ENCODE measurements around the gene ASTN2. TPM values are rescaled to one million over a fixed set of nuclear protein-coding genes. Genes with fewer than 3 reads are reported as not detected.

Gene ASTN2
- total and polyA plus RNA-seq, 2 donors = 3.1 to 10.2 TPM

DNA sequence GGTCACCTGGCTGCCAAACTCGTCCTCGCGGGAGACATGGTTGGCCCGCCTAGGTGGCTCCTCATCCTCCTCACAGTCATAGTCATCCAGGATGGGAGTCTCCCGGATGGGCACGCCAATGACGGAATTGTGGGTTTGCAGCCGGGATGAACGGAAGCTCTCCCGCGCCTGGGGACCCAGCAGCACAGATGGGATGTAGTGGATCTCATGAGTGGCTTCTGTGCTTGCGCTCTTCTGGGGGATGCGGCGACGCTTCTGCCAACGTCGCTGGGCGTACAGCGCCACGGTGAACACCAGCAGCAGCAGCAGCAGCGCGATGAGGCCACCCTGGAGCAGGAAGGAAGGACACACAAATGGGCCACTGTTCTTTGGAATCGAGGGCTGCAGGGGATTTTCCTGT, 200.4 kb downstream of the ASTN2 start:
- WGBS = 95% methylated on average over 23 of the region's 23 CpGs
- Histone ChIP-seq H3K4me1 (ENCODE audit: insufficient read depth) (no peaks in the 10 kb centered on the region), H3K4me3 (ENCODE audit: low read depth, low read length) (no peak overlapping the region), H3K36me3 (ENCODE audit: insufficient read depth) (no peaks in the 10 kb centered on the region), H3K27ac (ENCODE audit: low read depth) (no peak overlapping the region)
- no peak for DNase-seq (ENCODE audit: extremely low spot score)

DNA sequence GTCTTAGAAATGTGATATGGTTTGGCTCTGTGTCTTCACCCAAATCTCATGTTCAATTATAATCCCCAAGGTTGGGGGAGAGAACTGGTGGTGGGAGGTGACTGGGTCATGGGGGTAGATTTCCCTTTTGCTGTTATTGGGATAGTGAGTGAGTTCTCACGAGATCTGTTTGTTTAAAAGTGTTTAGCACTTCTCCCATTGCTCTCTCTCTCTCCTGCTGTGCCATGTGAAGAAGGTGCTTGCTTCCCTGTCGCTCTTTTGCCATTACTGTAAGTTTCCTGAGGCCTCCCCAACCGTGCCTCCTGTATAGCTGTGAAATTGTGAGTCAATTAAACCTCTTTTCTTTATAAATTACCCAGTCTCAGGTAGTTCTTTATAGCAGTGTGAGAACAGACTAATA, 203.6 kb downstream of the ASTN2 start:
- WGBS = 17% methylated on average over 3 of the region's 3 CpGs
- no peak for DNase-seq (ENCODE audit: extremely low spot score)

GRCh38 chr9:117205806-117206205, 209.1 kb downstream of the ASTN2 start:
- Histone ChIP-seq H3K27ac (ENCODE audit: low read depth) (no peak overlapping the region), H3K4me1 (ENCODE audit: insufficient read depth) (no peaks in the 10 kb centered on the region), H3K36me3 (ENCODE audit: insufficient read depth) (no peaks in the 10 kb centered on the region), H3K4me3 (ENCODE audit: low read depth, low read length) (no peak overlapping the region)
- 31% methylated on average over 4 of the region's 4 CpGs for WGBS
- DNase-seq (ENCODE audit: extremely low spot score) = no peak

More for the DNA sequence above, 203.6 kb downstream of the ASTN2 start:
- Histone ChIP-seq H3K27ac (ENCODE audit: low read depth) (no peak overlapping the region), H3K4me1 (ENCODE audit: insufficient read depth) (no peaks in the 10 kb centered on the region), H3K36me3 (ENCODE audit: insufficient read depth) (no peaks in the 10 kb centered on the region), H3K4me3 (ENCODE audit: low read depth, low read length) (no peak overlapping the region)

DNA sequence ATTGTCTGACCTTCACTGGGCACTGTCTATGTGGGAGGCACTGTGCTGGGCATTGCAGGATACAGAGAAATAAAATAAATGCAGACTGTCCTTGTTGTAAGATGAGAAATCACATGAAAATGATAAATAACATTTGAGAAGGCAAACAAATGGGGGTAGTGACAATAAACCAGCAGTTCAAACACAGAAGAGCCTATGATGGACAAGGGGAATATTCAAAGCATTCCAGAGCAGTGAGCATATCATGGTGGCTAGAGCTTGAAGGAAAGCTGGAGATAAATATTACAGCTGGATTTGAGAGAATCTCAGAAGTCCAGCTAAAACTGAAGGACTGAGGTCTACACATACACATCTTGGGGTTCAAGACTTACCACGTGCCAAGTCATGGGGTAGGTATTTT, 209.9 kb downstream of the ASTN2 start:
- Histone ChIP-seq H3K27ac (ENCODE audit: low read depth) (no peak overlapping the region), H3K4me1 (ENCODE audit: insufficient read depth) (no peaks in the 10 kb centered on the region), H3K4me3 (ENCODE audit: low read depth, low read length) (no peak overlapping the region), H3K36me3 (ENCODE audit: insufficient read depth) (no peaks in the 10 kb centered on the region)
- WGBS = 52% methylated on average over 1 of the region's 1 CpG
- no peak for DNase-seq (ENCODE audit: extremely low spot score)

DNA sequence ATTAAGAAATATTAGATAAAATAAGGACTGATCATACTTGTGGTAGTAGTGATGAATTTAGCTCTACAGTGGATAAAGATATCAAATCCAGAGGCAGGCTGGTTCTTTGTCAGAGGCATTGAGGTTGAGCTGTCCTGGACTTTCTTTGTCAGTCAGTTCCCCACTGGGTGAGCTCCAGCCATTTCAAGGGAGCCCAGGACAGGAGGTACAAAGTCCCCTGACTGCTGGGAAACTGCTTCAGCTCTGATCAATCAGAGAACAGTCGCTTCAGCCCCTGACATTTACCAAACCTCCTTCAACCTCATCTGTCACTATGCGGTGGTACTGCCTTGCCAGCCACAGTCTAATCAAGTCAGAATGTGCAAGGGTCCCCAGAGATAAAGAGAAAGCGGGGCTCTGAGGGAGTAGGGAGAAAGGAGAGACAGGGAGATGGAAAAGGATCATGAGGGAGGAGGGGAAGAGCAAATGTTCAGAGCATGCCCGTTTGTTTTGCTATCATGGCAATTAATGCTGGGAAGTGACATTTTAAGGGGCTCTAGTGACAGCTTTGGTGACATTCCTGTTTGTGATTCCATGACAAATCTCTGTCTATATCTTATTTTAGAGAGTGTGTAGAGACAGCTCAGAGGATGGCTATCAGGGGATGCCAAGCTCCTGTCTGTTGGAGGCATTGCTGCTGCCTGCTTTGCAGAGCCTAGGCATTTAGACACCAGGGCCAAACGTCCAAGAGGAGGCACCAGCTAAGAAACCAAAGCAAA, 223.2 kb downstream of the ASTN2 start:
- H3K36me3 ChIP-seq (ENCODE audit: insufficient read depth) = no peaks in the 10 kb centered on the region
- no peak for DNase-seq (ENCODE audit: extremely low spot score)
- no peak overlapping the region for H3K27ac ChIP-seq (ENCODE audit: low read depth)
- WGBS = 30% methylated on average over 5 of the region's 5 CpGs
- no peak overlapping the region for H3K4me3 ChIP-seq (ENCODE audit: low read depth, low read length)
- H3K4me1 ChIP-seq (ENCODE audit: insufficient read depth) = no peaks in the 10 kb centered on the region

- H3K36me3 ChIP-seq (ENCODE audit: insufficient read depth) = no peaks in the 10 kb centered on the region
- no peak overlapping the region for H3K27ac ChIP-seq (ENCODE audit: low read depth)
- no peak overlapping the region for H3K4me3 ChIP-seq (ENCODE audit: low read depth, low read length)
- no peak for DNase-seq (ENCODE audit: extremely low spot score)
- WGBS = 67% methylated on average over 3 of the region's 3 CpGs
- H3K4me1 ChIP-seq (ENCODE audit: insufficient read depth) = no peaks in the 10 kb centered on the region
These were observed 225.7 kb downstream of the ASTN2 start for GRCh38 chr9:117189121-117189520.

GRCh38 chr9:117188394-117188793, 226.5 kb downstream of the ASTN2 start:
- Histone ChIP-seq H3K27ac (ENCODE audit: low read depth) (no peak overlapping the region), H3K4me3 (ENCODE audit: low read depth, low read length) (no peak overlapping the region), H3K4me1 (ENCODE audit: insufficient read depth) (no peaks in the 10 kb centered on the region), H3K36me3 (ENCODE audit: insufficient read depth) (no peaks in the 10 kb centered on the region)
- 67% methylated on average over 3 of the region's 3 CpGs for WGBS
- no peak for DNase-seq (ENCODE audit: extremely low spot score)

DNA sequence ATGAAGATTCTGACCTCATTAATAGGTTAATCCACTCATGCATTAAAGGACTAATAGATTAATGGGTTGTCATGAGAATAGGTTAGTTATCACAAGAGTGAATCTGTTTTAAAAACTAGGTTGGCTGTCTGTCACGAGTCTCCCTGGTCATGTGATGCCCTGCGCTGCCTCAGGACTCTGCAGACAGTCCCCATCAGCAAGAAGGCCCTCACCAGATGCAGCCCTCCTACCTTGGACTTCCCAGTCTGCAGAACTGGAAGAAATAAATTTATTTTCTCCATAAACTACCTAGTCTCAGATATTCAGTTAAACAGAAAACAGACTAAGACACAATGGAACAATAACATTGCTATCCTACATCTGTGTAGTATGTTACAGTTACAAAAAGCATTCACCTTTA, 227.4 kb downstream of the ASTN2 start:
- H3K27ac ChIP-seq (ENCODE audit: low read depth) = no peak overlapping the region

DNA sequence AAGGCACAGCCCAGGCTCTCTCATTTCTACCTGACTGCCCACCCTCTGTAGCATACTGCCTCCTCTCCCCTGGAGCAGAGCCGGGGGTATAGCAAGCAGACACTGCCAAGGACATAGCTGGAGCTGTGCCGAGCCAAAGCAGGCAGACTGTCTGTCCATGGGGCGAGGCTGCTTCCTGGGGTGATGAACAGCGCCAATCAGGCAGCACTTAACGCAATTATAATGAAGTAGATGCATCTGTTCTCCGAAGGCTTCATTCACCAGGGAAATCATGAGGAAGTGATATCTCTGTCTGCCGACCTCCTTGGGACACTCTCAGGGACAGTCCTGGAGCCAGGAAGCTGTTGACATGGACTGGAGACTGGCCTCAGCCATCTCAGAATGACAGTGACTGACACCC, 230.7 kb downstream of the ASTN2 start:
- no peak for DNase-seq (ENCODE audit: extremely low spot score)
- no peak overlapping the region for H3K27ac ChIP-seq (ENCODE audit: low read depth)

More for the DNA sequence above, 227.4 kb downstream of the ASTN2 start:
- WGBS = 71% methylated on average over 2 of the region's 2 CpGs
- Histone ChIP-seq H3K36me3 (ENCODE audit: insufficient read depth) (no peaks in the 10 kb centered on the region), H3K4me3 (ENCODE audit: low read depth, low read length) (no peak overlapping the region), H3K4me1 (ENCODE audit: insufficient read depth) (no peaks in the 10 kb centered on the region)
- no peak for DNase-seq (ENCODE audit: extremely low spot score)

DNA sequence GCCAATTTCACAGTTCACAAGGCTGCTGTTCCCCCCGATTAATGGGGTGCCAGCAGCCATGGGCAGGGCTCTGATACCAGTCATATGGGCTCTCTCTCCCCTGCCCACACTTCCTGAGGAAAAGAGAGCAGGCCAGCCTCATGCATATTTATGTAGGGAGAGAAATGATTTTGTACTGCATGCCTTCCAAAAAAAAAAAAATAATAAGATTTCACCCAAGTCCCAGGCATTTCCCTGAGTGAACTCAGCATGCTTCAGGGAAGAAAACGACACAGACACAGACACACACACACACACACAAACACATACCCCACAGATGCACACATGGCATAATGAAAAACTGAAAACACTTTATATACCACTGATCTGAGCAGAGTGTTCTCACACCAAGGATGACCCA, 232.8 kb downstream of the ASTN2 start:
- Histone ChIP-seq H3K4me3 (ENCODE audit: low read depth, low read length) (no peak overlapping the region), H3K36me3 (ENCODE audit: insufficient read depth) (no peaks in the 10 kb centered on the region), H3K27ac (ENCODE audit: low read depth) (no peak overlapping the region), H3K4me1 (ENCODE audit: insufficient read depth) (no peaks in the 10 kb centered on the region)
- DNase-seq (ENCODE audit: extremely low spot score) = no peak
- 55% methylated on average over 2 of the region's 2 CpGs for WGBS

More for the DNA sequence above, 230.7 kb downstream of the ASTN2 start:
- WGBS = 73% methylated on average over 7 of the region's 7 CpGs
- Histone ChIP-seq H3K36me3 (ENCODE audit: insufficient read depth) (no peaks in the 10 kb centered on the region), H3K4me1 (ENCODE audit: insufficient read depth) (no peaks in the 10 kb centered on the region), H3K4me3 (ENCODE audit: low read depth, low read length) (no peak overlapping the region)

DNA sequence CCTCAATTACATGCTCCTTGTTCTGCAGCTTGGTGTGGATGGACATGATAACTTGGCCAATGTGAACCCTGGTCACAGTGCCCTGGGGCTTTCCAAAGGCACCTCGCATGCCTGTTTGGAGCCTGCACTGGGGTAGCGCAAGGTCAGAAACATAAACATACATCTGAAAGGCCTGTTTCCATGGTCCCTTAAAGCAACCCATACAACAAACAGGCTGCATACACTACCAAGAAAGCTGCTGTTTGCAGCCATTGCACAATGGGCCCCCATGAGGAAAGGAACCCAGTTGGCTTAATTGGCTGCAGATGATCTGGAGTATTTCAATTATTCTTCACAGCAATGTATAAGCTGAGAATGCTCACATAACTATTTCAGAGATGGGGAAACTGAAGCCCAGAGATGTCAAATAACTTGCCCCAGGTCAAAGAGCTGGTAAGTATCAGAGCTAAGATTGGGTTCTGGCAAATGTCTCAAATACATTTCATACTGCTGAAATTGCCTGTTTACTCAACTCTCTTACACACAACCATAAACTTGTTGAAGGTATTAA, 233.9 kb downstream of the ASTN2 start:
- no peak for DNase-seq (ENCODE audit: extremely low spot score)
- WGBS = 98% methylated on average over 2 of the region's 2 CpGs

GRCh38 chr9:117178596-117179375, 236.1 kb downstream of the ASTN2 start:
- Histone ChIP-seq H3K4me1 (ENCODE audit: insufficient read depth) (no peaks in the 10 kb centered on the region), H3K4me3 (ENCODE audit: low read depth, low read length) (no peak overlapping the region), H3K27ac (ENCODE audit: low read depth) (no peak overlapping the region), H3K36me3 (ENCODE audit: insufficient read depth) (no peaks in the 10 kb centered on the region)
- 45% methylated on average over 5 of the region's 5 CpGs for WGBS
- DNase-seq (ENCODE audit: extremely low spot score) = no peak

More for the DNA sequence above, 233.9 kb downstream of the ASTN2 start:
- Histone ChIP-seq H3K4me3 (ENCODE audit: low read depth, low read length) (no peak overlapping the region), H3K27ac (ENCODE audit: low read depth) (no peak overlapping the region), H3K4me1 (ENCODE audit: insufficient read depth) (no peaks in the 10 kb centered on the region), H3K36me3 (ENCODE audit: insufficient read depth) (no peaks in the 10 kb centered on the region)

DNA sequence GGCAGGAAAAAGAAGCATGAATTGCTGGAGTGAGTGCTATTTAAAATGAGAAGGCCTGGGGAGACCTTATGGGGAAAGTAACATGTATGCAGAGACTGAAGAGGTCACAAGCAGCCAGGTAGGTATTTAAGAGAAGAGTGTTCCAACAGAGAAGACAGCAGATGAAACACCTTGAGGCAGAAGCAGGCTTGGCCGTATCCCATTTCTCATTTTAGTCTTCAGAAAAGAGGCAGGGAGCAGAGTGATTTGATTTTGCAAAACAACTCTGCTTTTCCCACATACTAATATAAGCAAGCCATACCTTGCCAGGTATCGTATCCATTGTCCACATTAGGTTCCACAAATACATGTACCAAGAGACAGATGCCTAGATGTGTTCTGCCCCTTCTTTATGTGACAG, 244.3 kb downstream of the ASTN2 start:
- no peak overlapping the region for H3K4me3 ChIP-seq (ENCODE audit: low read depth, low read length)
- no peak overlapping the region for H3K27ac ChIP-seq (ENCODE audit: low read depth)
- H3K36me3 ChIP-seq (ENCODE audit: insufficient read depth) = no peaks in the 10 kb centered on the region
- 90% methylated on average over 2 of the region's 2 CpGs for WGBS
- H3K4me1 ChIP-seq (ENCODE audit: insufficient read depth) = no peaks in the 10 kb centered on the region
- DNase-seq (ENCODE audit: extremely low spot score) = no peak

GRCh38 chr9:117169089-117169621, 245.7 kb downstream of the ASTN2 start:
- WGBS = 20% methylated on average over 4 of the region's 4 CpGs
- Histone ChIP-seq H3K27ac (ENCODE audit: low read depth) (no peak overlapping the region), H3K4me3 (ENCODE audit: low read depth, low read length) (no peak overlapping the region), H3K4me1 (ENCODE audit: insufficient read depth) (no peaks in the 10 kb centered on the region), H3K36me3 (ENCODE audit: insufficient read depth) (no peaks in the 10 kb centered on the region)
- no peak for DNase-seq (ENCODE audit: extremely low spot score)

All from urinary bladder (tissue), 4 donors.